GM12878 (cell line): ENCODE measurements around the gene TMSB10. TPM values are rescaled to one million over a fixed set of nuclear protein-coding genes. Genes with fewer than 3 reads are reported as not detected.

Source experiments
- ATAC-seq: fragments of 200-7000 bp; cut with Tn5 transposase; 3 replicates; pipeline ENCODE4 v1.9.1; 2020; ENCODE audit warnings: mild to moderate bottlenecking, moderate library complexity
- BruUV-seq: library from RNA; stranded (reverse); fragments of 400-500 nt; replicated peaks from 2 replicates; lab custom pipeline; 2021; lab: Mats Ljungman, UMichigan
- CTCF ChIA-PET: fragments of 300-600 bp; sonication (Branson Sonifier 250); formaldehyde crosslinking; extraction: SDS; loops from one replicate; lab custom pipeline; 2021; ENCODE audit warnings: inconsistent platforms; lab: Yijun Ruan, JAX
- POLR2A ChIA-PET: fragments of 350-600 bp; formaldehyde crosslinking; extraction: SDS; loops from one replicate; lab custom pipeline; 2021; ENCODE audit warnings: inconsistent platforms; lab: Charles Lee
- RAD21 ChIA-PET: fragments of 300-600 bp; sonication (Branson Sonifier 250); formaldehyde crosslinking; loops from one replicate; lab custom pipeline; 2023; ENCODE audit warnings: antibody characterized with exemption; ENCODE audit not compliant: unreplicated experiment; lab: Charles Lee
- SMC1A ChIA-PET: fragments of 300-600 bp; sonication (Branson Sonifier 250); formaldehyde crosslinking; loops from one replicate; lab custom pipeline; 2023; ENCODE audit not compliant: unreplicated experiment, uncharacterized antibody; lab: Charles Lee
- DNase-seq: peaks from one replicate; pipeline ENCODE4 v3.0.0-alpha.2; 2011; ENCODE audit warnings: low read depth, low spot score
- FAIRE-seq: peaks from 3 replicates; lab custom pipeline; 2011; peaks lifted over from hg19 to GRCh38; lab: Jason Lieb, UNC
- H2AFZ ChIP-seq: 2 replicates; pipeline ENCODE4 v1.6.0; 2011; ENCODE audit warnings: low read depth, low read length, control low read depth; ENCODE audit not compliant: control insufficient read depth
- H3K27ac ChIP-seq: 2 replicates; pipeline ENCODE4 v1.5.1; 2011; ENCODE audit warnings: control low read depth; ENCODE audit not compliant: control insufficient read depth, insufficient read depth
- H3K27me3 ChIP-seq, 2 experiments: replicated peaks in 1 of 2; 2 replicates each; pipeline versions ENCODE4 v1.6.0 to v1.6.1; 2011; ENCODE audit warnings: low read length in 1 of 2; ENCODE audit not compliant: control insufficient read depth in 2 of 2, insufficient read depth in 2 of 2
- H3K36me3 ChIP-seq, 2 experiments: 2 replicates each; pipeline ENCODE4 v1.5.1; 2011; ENCODE audit warnings: low read length in 1 of 2; ENCODE audit not compliant: control insufficient read depth in 2 of 2, insufficient read depth in 2 of 2
- H3K4me1 ChIP-seq: 2 replicates; pipeline ENCODE4 v1.6.1; 2011; ENCODE audit warnings: mild to moderate bottlenecking, low read length, moderate library complexity, mixed read lengths; ENCODE audit not compliant: control insufficient read depth, insufficient read depth
- H3K4me2 ChIP-seq: 2 replicates; pipeline ENCODE4 v1.6.0; 2011; ENCODE audit warnings: control low read depth; ENCODE audit not compliant: control insufficient read depth, insufficient read depth
- H3K4me3 ChIP-seq: fragments of 200-600 bp; sonication (generic); 2 replicates; pipeline ENCODE4 v1.5.1; 2016
- H3K79me2 ChIP-seq: 2 replicates; pipeline ENCODE4 v1.6.0; 2011; ENCODE audit warnings: low read length; ENCODE audit not compliant: control insufficient read depth, insufficient read depth
- H3K9ac ChIP-seq: 2 replicates; pipeline ENCODE4 v1.8.0; 2011; ENCODE audit warnings: low read length, control low read depth, mixed read lengths; ENCODE audit not compliant: control insufficient read depth, insufficient read depth
- H3K9me3 ChIP-seq: replicated peaks from 3 replicates; pipeline ENCODE4 v1.5.1; 2011; ENCODE audit warnings: mild to moderate bottlenecking, low read length; ENCODE audit not compliant: control insufficient read depth, insufficient read depth
- H4K20me1 ChIP-seq: 2 replicates; pipeline ENCODE4 v1.6.0; 2011; ENCODE audit not compliant: control insufficient read depth, insufficient read depth
- CBX3 ChIP-seq: fragments of 200-600 bp; sonication (generic); IDR thresholded peaks from 2 replicates; pipeline ENCODE4 v1.6.1; 2016; ENCODE audit warnings: low read depth, borderline replicate concordance
- CUX1 ChIP-seq: IDR thresholded peaks from 2 replicates; pipeline ENCODE4 v1.6.1; 2012; ENCODE audit warnings: improper control_type of control experiment, low read depth, low read length; ENCODE audit not compliant: insufficient replicate concordance
- EZH2 ChIP-seq: IDR thresholded peaks from 2 replicates; pipeline ENCODE4 v1.6.1; 2012; ENCODE audit warnings: low read depth, mild to moderate bottlenecking, control low read depth, inconsistent platforms, low read length, borderline replicate concordance; ENCODE audit not compliant: control insufficient read depth
- FOXK2 ChIP-seq: fragments of 450-650 bp; IDR thresholded peaks from 2 replicates; pipeline ENCODE4 v1.6.1; 2017; ENCODE audit warnings: mild to moderate bottlenecking, moderate library complexity
- FOXM1 ChIP-seq: IDR thresholded peaks from 2 replicates; pipeline ENCODE4 v1.6.1; 2012; ENCODE audit warnings: low read depth, mild to moderate bottlenecking, inconsistent platforms, low read length, moderate library complexity
- GABPA ChIP-seq: IDR thresholded peaks from 2 replicates; pipeline ENCODE4 v1.6.1; 2014; ENCODE audit warnings: antibody characterized with exemption, low read depth, mild to moderate bottlenecking, inconsistent platforms
- KLF5 ChIP-seq: fragments of 450-650 bp; IDR thresholded peaks from 2 replicates; pipeline ENCODE4 v1.6.1; 2014; ENCODE audit warnings: mild to moderate bottlenecking; ENCODE audit not compliant: partially characterized antibody
- MAX ChIP-seq: IDR thresholded peaks from 2 replicates; pipeline ENCODE4 v1.6.1; 2012; ENCODE audit warnings: low read depth, low read length, improper control_type of control experiment
- MEF2B ChIP-seq: fragments of 450-650 bp; IDR thresholded peaks from 2 replicates; pipeline ENCODE4 v1.6.1; 2018; ENCODE audit warnings: mild to moderate bottlenecking, moderate library complexity; ENCODE audit not compliant: partially characterized antibody, poor library complexity, severe bottlenecking
- NBN ChIP-seq: fragments of 450-650 bp; IDR thresholded peaks from 2 replicates; pipeline ENCODE4 v1.6.1; 2016
- NFYB ChIP-seq: IDR thresholded peaks from 2 replicates; pipeline ENCODE4 v1.6.1; 2011; ENCODE audit warnings: low read depth, mild to moderate bottlenecking, low read length, improper control_type of control experiment, moderate library complexity; ENCODE audit not compliant: insufficient read depth
- POLR2AphosphoS5 ChIP-seq: IDR thresholded peaks from 2 replicates; pipeline ENCODE4 v1.6.1; 2011; ENCODE audit warnings: mild to moderate bottlenecking, low read length, inconsistent platforms
- SUPT20H ChIP-seq: IDR thresholded peaks from 2 replicates; pipeline ENCODE4 v1.6.1; 2011; ENCODE audit warnings: low read depth, mild to moderate bottlenecking, low read length, moderate library complexity, borderline replicate concordance; ENCODE audit not compliant: control insufficient read depth
- ZBTB11 ChIP-seq: fragments of 450-650 bp; formaldehyde crosslinking; IDR thresholded peaks from 2 replicates; pipeline ENCODE4 v1.5.0; 2022; ENCODE audit warnings: mild to moderate bottlenecking, missing genetic modification characterization
- ZNF384 ChIP-seq: IDR thresholded peaks from 2 replicates; pipeline ENCODE4 v1.6.1; 2012; ENCODE audit warnings: low read depth, mild to moderate bottlenecking, low read length, improper control_type of control experiment, borderline replicate concordance
- WGBS: methylation state at CpG from one replicate; pipeline ENCODE4 v1.1.6; 2016; ENCODE audit warnings: low lambda C conversion rate; ENCODE audit not compliant: insufficient replicate concordance, insufficient coverage; ENCODE audit errors: missing lambda C conversion rate; 5-methylcytosine and 5-hydroxymethylcytosine counted together
- in situ Hi-C: fragments of 300-500 bp; cut with MboI; formaldehyde crosslinking; loops from 9 replicates; pipeline ENCODE4 v1.14.3; 2018; ENCODE audit warnings: mixed read lengths
- intact Hi-C: fragments of 100-400 bp; cut with micrococcal nuclease; formaldehyde crosslinking; loops from one replicate; pipeline ENCODE4 v1.14.2; 2022; ENCODE audit not compliant: unreplicated experiment
- polyA plus RNA-seq, 11 experiments: library from polyadenylated mRNA; depleted of rRNA in 4 of 11; unstranded in 6 of 11; stranded (reverse) in 5 of 11; fragments of >200 nt; fragmentation: Nextera tagmentation in 4 of 11; fragmentation: Illumina TruSeq in 1 of 11; extraction: Ambion mirVana in 4 of 11; extraction: Trizol in 1 of 11; gene quantifications; 1 replicate in 1 of 11; 2 replicates in 10 of 11; pipeline versions ENCODE4 v1.2.1 to v1.2.3, GENCODE V29; 2011 to 2016; ENCODE audit warnings: inconsistent platforms in 2 of 11, missing spikeins in 2 of 11, low read depth in 1 of 11
- total RNA-seq, 4 experiments: library from RNA; depleted of rRNA in 3 of 4; stranded (reverse); fragments of >200 nt in 3 of 4; fragmentation: Illumina TruSeq in 1 of 4; extraction: Trizol in 1 of 4; gene quantifications; 2 replicates each; pipeline versions ENCODE4 v1.2.1 to v1.2.3, GENCODE V29; 2013 to 2021

TMSB10 gene
- total and polyA plus RNA-seq, 10 of the 15 experiments (the other 5 are each of a cell fraction or from before 2014, with no cell fraction given) = 1,406 to 4,860 (median 3,381) TPM

- Histone ChIP-seq H3K27ac (no peak overlapping the region), H3K27me3 (peaks cover 0 to 9% of the 10 kb centered on the region in 2 experiments; a peak in 3 of 4 replicates), H3K36me3 (no peaks in the 10 kb centered on the region), H3K4me3 (no peak overlapping the region), H3K4me1 (peaks cover 16% of the 10 kb centered on the region), H3K4me2 (no peak overlapping the region), H3K9ac (no peak overlapping the region), H3K79me2 (no peaks in the 10 kb centered on the region), H3K9me3 (no peaks in the 10 kb centered on the region), H4K20me1 (no peaks in the 10 kb centered on the region), H2AFZ (no peak overlapping the region)
- ChIA-PET SMC1A (interaction anchor here (0.9 to 5.4 kb wide), 4 partner anchors 15 to 48 kb away, joined by 3 to 83 read pairs (median 5); no protein-coding TSS in a partner anchor), RAD21 (interaction anchor here (1.2 to 7.6 kb wide), 5 partner anchors 10 to 137 kb away, joined by 3 to 74 read pairs (median 8); no protein-coding TSS in a partner anchor), POLR2A (interaction anchor here (0.6 kb wide), 2 partner anchors 45 to 68 kb away, joined by 3 to 5 read pairs; no protein-coding TSS in a partner anchor), CTCF (interaction anchor here (11.1 kb wide), 1 partner anchor 46 kb away, joined by 133 read pairs; no protein-coding TSS in a partner anchor)
- intact Hi-C loops = loop anchor here (5.0 kb wide), 1 partner anchor 61 kb away; no protein-coding TSS in a partner anchor
- BruUV-seq = no TSS peak
- DNase-seq = no peak
- FAIRE-seq = no peak
- WGBS = 8% methylated on average over 1 of the region's 1 CpG
- in situ Hi-C loops = no loop called here
- peak; percentile 24 for ATAC-seq
- TF ChIP-seq CBX3 (no peak), MAX (no peak), CUX1 (no peak), FOXM1 (no peak), GABPA (no peak), NFYB (no peak), ZBTB11 (CRISPR knock-in tag) (no peak), EZH2 (no peak), ZNF384 (peak; percentile 42; the same call in 1 of the 2 replicates), FOXK2 (no peak), POLR2AphosphoS5 (no peak), KLF5 (no peak), NBN (0 out of 2 replicates have a peak, but pooled peaks have one; percentile 24), SUPT20H (no peak), MEF2B (peak; percentile 51)
Observed at GRCh38 chr2:84878459-84878858, 27.0 kb upstream of the TMSB10 start.
